OCI-LY1 (cell line): ENCODE measurements around the gene ESR2.

ENCODE experiments used
- CTCF ChIP-seq: fragments of 200-600 bp; sonication (generic), shearing (Covaris generic); IDR thresholded peaks from 2 replicates; pipeline ENCODE4 v1.5.1; 2017; ENCODE audit warnings: mild to moderate bottlenecking, antibody characterized with exemption, low read length, moderate library complexity, mixed read lengths
- EZH2 ChIP-seq: fragments of 200-600 bp; sonication (generic), shearing (Covaris generic); IDR thresholded peaks from 2 replicates; pipeline ENCODE4 v1.8.0; 2017; ENCODE audit warnings: borderline replicate concordance, mixed run types, mild to moderate bottlenecking, antibody characterized with exemption, low read length, moderate library complexity, mixed read lengths

- TF ChIP-seq CTCF, result no peak
- TF ChIP-seq EZH2, result no peak
Observed at GRCh38 chr14:64045091-64045490, 249.1 kb downstream of the ESR2 start.
